ENCODE data around the gene POTEI.
"Not testable (repeated sequence)": the region's sequence is repeated elsewhere in the genome, so short reads cannot be mapped to it uniquely, and the experiment has no call there.

DNA sequence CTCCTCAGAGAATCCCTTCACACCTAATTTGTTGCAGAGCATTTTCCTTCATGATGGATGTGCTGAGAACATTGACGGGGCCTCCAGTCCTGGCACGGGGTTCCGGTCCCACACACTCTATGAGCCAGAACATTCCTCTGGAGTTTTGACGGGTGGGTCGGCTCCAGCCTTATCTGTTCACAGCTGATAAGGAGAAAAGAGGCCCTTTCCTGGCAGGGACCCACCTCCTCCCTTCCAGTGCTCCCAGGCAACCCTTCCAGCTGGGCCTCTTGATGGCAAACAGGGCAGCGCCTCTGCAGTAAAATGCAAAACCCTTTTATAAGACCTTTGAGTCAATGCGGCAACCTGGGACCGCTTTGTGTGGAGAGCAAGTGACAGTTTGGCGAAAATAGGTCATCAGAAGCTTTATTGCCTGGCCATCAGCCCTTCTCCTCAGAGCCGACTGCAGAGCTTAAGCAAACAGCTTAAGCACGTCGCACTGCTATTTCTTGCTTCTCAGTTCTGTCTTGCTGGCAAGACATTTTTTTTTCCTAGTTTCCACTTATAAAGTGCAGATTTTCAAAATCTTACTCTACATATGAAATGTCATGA, 9.5 kb upstream of the POTEI start:
- TF ChIP-seq, protein P1, sequence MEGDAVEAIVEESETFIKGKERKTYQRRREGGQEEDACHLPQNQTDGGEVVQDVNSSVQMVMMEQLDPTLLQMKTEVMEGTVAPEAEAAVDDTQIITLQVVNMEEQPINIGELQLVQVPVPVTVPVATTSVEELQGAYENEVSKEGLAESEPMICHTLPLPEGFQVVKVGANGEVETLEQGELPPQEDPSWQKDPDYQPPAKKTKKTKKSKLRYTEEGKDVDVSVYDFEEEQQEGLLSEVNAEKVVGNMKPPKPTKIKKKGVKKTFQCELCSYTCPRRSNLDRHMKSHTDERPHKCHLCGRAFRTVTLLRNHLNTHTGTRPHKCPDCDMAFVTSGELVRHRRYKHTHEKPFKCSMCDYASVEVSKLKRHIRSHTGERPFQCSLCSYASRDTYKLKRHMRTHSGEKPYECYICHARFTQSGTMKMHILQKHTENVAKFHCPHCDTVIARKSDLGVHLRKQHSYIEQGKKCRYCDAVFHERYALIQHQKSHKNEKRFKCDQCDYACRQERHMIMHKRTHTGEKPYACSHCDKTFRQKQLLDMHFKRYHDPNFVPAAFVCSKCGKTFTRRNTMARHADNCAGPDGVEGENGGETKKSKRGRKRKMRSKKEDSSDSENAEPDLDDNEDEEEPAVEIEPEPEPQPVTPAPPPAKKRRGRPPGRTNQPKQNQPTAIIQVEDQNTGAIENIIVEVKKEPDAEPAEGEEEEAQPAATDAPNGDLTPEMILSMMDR (IDR thresholded peaks at IDR 0.05), result not testable (repeated sequence)
- not testable (repeated sequence) for TF ChIP-seq EP300 (IDR thresholded peaks at IDR 0.05); POLR2AphosphoS5 (IDR thresholded peaks at IDR 0.05); POLR2A (IDR thresholded peaks at IDR 0.05; ENCODE audit: low read depth)
